Esophagus squamous epithelium (tissue), 5 donors: ENCODE results near the gene LRRC4. TPM values are rescaled to one million over a fixed set of nuclear protein-coding genes. Genes with fewer than 3 reads are reported as not detected.

Experiments used
- DNase-seq: peaks from one replicate; lab custom pipeline; 2025; lab: John Stamatoyannopoulos, UW
- H3K27ac ChIP-seq, 4 donors: fragments of 200-600 bp; sonication (generic); one replicate each; pipeline ENCODE4 v1.5.1; 2016 to 2019; ENCODE audit warnings: mild to moderate bottlenecking in 1 of 4
- H3K27me3 ChIP-seq, 4 donors: fragments of 200-600 bp; sonication (generic); 1 replicate in 3 of 4; 2 replicates in 1 of 4; pipeline versions ENCODE4 v1.5.1 to v1.6.0; 2017 to 2021; ENCODE audit warnings: antibody characterized with exemption in 1 of 4
- H3K36me3 ChIP-seq, 3 donors: fragments of 200-600 bp; sonication (generic); one replicate each; pipeline ENCODE4 v1.5.1; 2016 to 2019
- H3K4me1 ChIP-seq, 3 donors: fragments of 200-600 bp; sonication (generic); one replicate each; pipeline ENCODE4 v1.5.1; 2017 to 2019
- H3K4me3 ChIP-seq, 4 donors: fragments of 200-600 bp; sonication (generic); 1 replicate in 3 of 4; 2 replicates in 1 of 4; pipeline ENCODE4 v1.5.1; 2016 to 2019; ENCODE audit warnings: mild to moderate bottlenecking in 2 of 4, moderate library complexity in 1 of 4
- H3K9me3 ChIP-seq, 3 donors: fragments of 200-600 bp; sonication (generic); one replicate each; pipeline ENCODE4 v1.5.1; 2016 to 2019
- CTCF ChIP-seq, 6 experiments: fragments of 450-650 bp in 4 of 6; fragments of 200-600 bp in 2 of 6; sonication (generic) in 2 of 6; IDR thresholded peaks; one replicate each; pipeline ENCODE4 v1.5.1; 2016 to 2019; ENCODE audit warnings: antibody characterized with exemption in 6 of 6, mild to moderate bottlenecking in 4 of 6, moderate library complexity in 4 of 6
- POLR2A ChIP-seq, 4 donors: fragments of 450-650 bp; IDR thresholded peaks; one replicate each; pipeline ENCODE4 v1.6.1; 2017; ENCODE audit warnings: antibody characterized with exemption in 4 of 4, mild to moderate bottlenecking in 4 of 4, moderate library complexity in 3 of 4
- WGBS, 2 donors: methylation state at CpG; one replicate each; pipeline ENCODE4 v1.1.5; 2018; 5-methylcytosine and 5-hydroxymethylcytosine counted together
- intact Hi-C: fragments of 100-400 bp; cut with DNase I; formaldehyde crosslinking; loops from one replicate; pipeline ENCODE4 v1.15.0; 2022
- total RNA-seq, 4 donors: library from RNA; depleted of rRNA; stranded (reverse); fragments of >200 nt; gene quantifications; one replicate each; pipeline ENCODE4 v1.1.0, GENCODE V29; 2016
- donor health status: DM: yes; HTN: yes; CAD: no.

Gene LRRC4
- total RNA-seq, 4 donors from 2014 or later, result 2.9 to 11.1 (median 6.5) TPM

GRCh38 chr7:128060018-128060417 is 28.8 kb upstream of the LRRC4 start:
- no peak overlapping the region for H3K27ac ChIP-seq
- TF ChIP-seq CTCF (IDR thresholded peaks at IDR 0.05), result no peak
- no peak for TF ChIP-seq POLR2A (IDR thresholded peaks at IDR 0.05)
- 83 to 91% methylated on average over 2 to 3 of the region's 3 CpGs for WGBS, 2 donors
- H3K4me1 ChIP-seq, result no peaks in the 10 kb centered on the region
- no peaks in the 10 kb centered on the region for H3K27me3 ChIP-seq
- H3K36me3 ChIP-seq, result peaks cover 0 to 20% (median 0%) of the 10 kb centered on the region in 3 donors
- H3K9me3 ChIP-seq, result no peaks in the 10 kb centered on the region
- intact Hi-C loops, result no loop called here
- DNase-seq, result no peak
- H3K4me3 ChIP-seq, result no peak overlapping the region

- WGBS, 2 donors, result 70 to 74% methylated on average over 6 to 7 of the region's 7 CpGs
- Histone ChIP-seq H3K4me1 (no peaks in the 10 kb centered on the region), H3K4me3 (no peak overlapping the region), H3K36me3 (peaks cover 0 to 20% (median 0%) of the 10 kb centered on the region in 3 donors), H3K27ac (no peak overlapping the region), H3K9me3 (no peaks in the 10 kb centered on the region), H3K27me3 (no peaks in the 10 kb centered on the region)
- no peak for DNase-seq
- TF ChIP-seq CTCF (IDR thresholded peaks at IDR 0.05) (no peak), POLR2A (IDR thresholded peaks at IDR 0.05) (no peak)
- intact Hi-C loops, result no loop called here
These were observed 28.1 kb upstream of the LRRC4 start for GRCh38 chr7:128059143-128059988.

GRCh38 chr7:128057909-128058308 is 26.7 kb upstream of the LRRC4 start:
- H3K9me3 ChIP-seq, result no peaks in the 10 kb centered on the region
- no peak overlapping the region for H3K4me3 ChIP-seq
- TF ChIP-seq CTCF (IDR thresholded peaks at IDR 0.05) (no peak), POLR2A (IDR thresholded peaks at IDR 0.05) (no peak)
- H3K36me3 ChIP-seq, result peaks cover 0 to 26% (median 0%) of the 10 kb centered on the region in 3 donors
- H3K27ac ChIP-seq, result no peak overlapping the region
- intact Hi-C loops, result no loop called here
- WGBS, 2 donors, result 87 to 88% methylated on average over 1 of the region's 1 CpG
- H3K27me3 ChIP-seq, result no peaks in the 10 kb centered on the region
- peaks cover 0 to 3% (median 0%) of the 10 kb centered on the region in 3 donors for H3K4me1 ChIP-seq
- DNase-seq, result no peak

- Histone ChIP-seq H3K9me3 (no peaks in the 10 kb centered on the region), H3K27ac (no peak overlapping the region), H3K4me1 (peaks cover 0 to 7% (median 2%) of the 10 kb centered on the region in 3 donors), H3K4me3 (no peak overlapping the region), H3K27me3 (no peaks in the 10 kb centered on the region), H3K36me3 (peaks cover 0 to 19% (median 0%) of the 10 kb centered on the region in 3 donors)
- DNase-seq, result no peak
- intact Hi-C loops, result no loop called here
- TF ChIP-seq CTCF (IDR thresholded peaks at IDR 0.05), result no peak
- no peak for TF ChIP-seq POLR2A (IDR thresholded peaks at IDR 0.05)
- WGBS, 2 donors, result 82 to 84% methylated on average over 8 of the region's 8 CpGs
These were observed 25.7 kb upstream of the LRRC4 start for GRCh38 chr7:128056901-128057300.

- Histone ChIP-seq H3K27ac (no peak overlapping the region), H3K4me3 (no peak overlapping the region), H3K4me1 (peaks cover 0 to 7% (median 2%) of the 10 kb centered on the region in 3 donors), H3K36me3 (peaks cover 0 to 8% (median 0%) of the 10 kb centered on the region in 3 donors), H3K27me3 (no peaks in the 10 kb centered on the region), H3K9me3 (no peaks in the 10 kb centered on the region)
- intact Hi-C loops, result no loop called here
- no peak for TF ChIP-seq POLR2A (IDR thresholded peaks at IDR 0.05)
- DNase-seq, result no peak
- WGBS, 2 donors, result 75 to 100% methylated on average over 2 to 3 of the region's 5 CpGs
These were observed 24.4 kb upstream of the LRRC4 start for GRCh38 chr7:128055637-128056036.
